WTC11 (cell line): Measurements from ENCODE around the gene P4HTM. TPM values are rescaled to one million over a fixed set of nuclear protein-coding genes. Genes with fewer than 3 reads are reported as not detected.

Source experiments
- ATAC-seq: fragments of 200-7000 bp; cut with Tn5 transposase; 2 replicates; pipeline ENCODE4 v1.10.0; 2021; ENCODE audit warnings: mild to moderate bottlenecking, moderate library complexity
- CTCF ChIA-PET: fragments of 300-600 bp; sonication (Branson Sonifier 250); formaldehyde crosslinking; loops from one replicate; lab custom pipeline; 2021; ENCODE audit warnings: antibody characterized with exemption; lab: Charles Lee
- POLR2A ChIA-PET: fragments of 350-600 bp; sonication (Branson Sonifier 250); formaldehyde crosslinking; loops from one replicate; lab custom pipeline; 2021; ENCODE audit warnings: antibody characterized with exemption; lab: Charles Lee
- DNase-seq: peaks from one replicate; pipeline ENCODE4 v3.0.0; 2021; ENCODE audit warnings: low spot score
- H3K27ac Mint-ChIP-seq: 2 replicates; pipeline ENCODE4 v1.8.0; 2021; ENCODE audit warnings: mixed read lengths
- H3K27me3 Mint-ChIP-seq: 2 replicates; pipeline ENCODE4 v1.8.0; 2021; ENCODE audit warnings: low read depth, mild to moderate bottlenecking, moderate library complexity, mixed read lengths
- H3K36me3 Mint-ChIP-seq: 2 replicates; pipeline ENCODE4 v1.8.0; 2021; ENCODE audit warnings: mixed read lengths
- H3K4me1 Mint-ChIP-seq: 2 replicates; pipeline ENCODE4 v1.8.0; 2022; ENCODE audit warnings: mixed read lengths
- H3K4me3 Mint-ChIP-seq: 2 replicates; pipeline ENCODE4 v1.8.0; 2021; ENCODE audit warnings: mild to moderate bottlenecking, moderate library complexity, mixed read lengths
- H3K9me3 Mint-ChIP-seq: 2 replicates; pipeline ENCODE4 v1.8.0; 2021; ENCODE audit warnings: mixed read lengths
- CREB1 ChIP-seq: sonication (generic); formaldehyde crosslinking; IDR thresholded peaks from 2 replicates; pipeline ENCODE4 v1.8.0; 2023; ENCODE audit warnings: mild to moderate bottlenecking, missing genetic modification reagents
- CREM ChIP-seq: sonication (generic); formaldehyde crosslinking; IDR thresholded peaks from 2 replicates; pipeline ENCODE4 v1.8.1; 2022; ENCODE audit warnings: mild to moderate bottlenecking, missing genetic modification reagents, moderate library complexity
- ETV6 ChIP-seq: sonication (generic); formaldehyde crosslinking; IDR thresholded peaks from 2 replicates; pipeline ENCODE4 v1.8.1; 2022; ENCODE audit warnings: mild to moderate bottlenecking, missing genetic modification reagents
- FOXP1 ChIP-seq: sonication (generic); formaldehyde crosslinking; IDR thresholded peaks from 2 replicates; pipeline ENCODE4 v1.8.0; 2022; ENCODE audit warnings: missing genetic modification reagents, mild to moderate bottlenecking, moderate library complexity, borderline replicate concordance
- JUN ChIP-seq: sonication (generic); formaldehyde crosslinking; IDR thresholded peaks from 2 replicates; pipeline ENCODE4 v1.8.0; 2023; ENCODE audit warnings: mild to moderate bottlenecking, missing genetic modification reagents
- NR2C2 ChIP-seq: sonication (generic); formaldehyde crosslinking; IDR thresholded peaks from 2 replicates; pipeline ENCODE4 v1.8.0; 2022; ENCODE audit warnings: mild to moderate bottlenecking, missing genetic modification reagents
- RORB ChIP-seq: fragments of 250-450 bp; sonication (Bioruptor Pico); IDR thresholded peaks from 2 replicates; pipeline ENCODE4 v1.9.0; 2021; ENCODE audit warnings: mild to moderate bottlenecking
- SMAD3 ChIP-seq: sonication (generic); formaldehyde crosslinking; IDR thresholded peaks from 2 replicates; pipeline ENCODE4 v1.8.0; 2022; ENCODE audit warnings: missing genetic modification reagents, mild to moderate bottlenecking, borderline replicate concordance
- TEAD4 ChIP-seq: sonication (generic); formaldehyde crosslinking; IDR thresholded peaks from 2 replicates; pipeline ENCODE4 v1.8.0; 2022; ENCODE audit warnings: mild to moderate bottlenecking, missing genetic modification reagents
- TP53 ChIP-seq: sonication (generic); formaldehyde crosslinking; IDR thresholded peaks from 2 replicates; pipeline ENCODE4 v1.8.1; 2023; ENCODE audit warnings: mild to moderate bottlenecking, missing genetic modification reagents
- ZBTB21 ChIP-seq: sonication (generic); formaldehyde crosslinking; IDR thresholded peaks from 2 replicates; pipeline ENCODE4 v1.8.1; 2023; ENCODE audit warnings: mild to moderate bottlenecking, missing genetic modification reagents, borderline replicate concordance
- ZNF219 ChIP-seq: sonication (generic); formaldehyde crosslinking; IDR thresholded peaks from 2 replicates; pipeline ENCODE4 v1.8.0; 2023; ENCODE audit warnings: missing genetic modification reagents, mild to moderate bottlenecking, borderline replicate concordance
- ZNF263 ChIP-seq: sonication (generic); formaldehyde crosslinking; IDR thresholded peaks from 2 replicates; pipeline ENCODE4 v1.8.1; 2022; ENCODE audit warnings: low read depth, mild to moderate bottlenecking, moderate library complexity, missing genetic modification reagents
- ZNF396 ChIP-seq: fragments of 250-450 bp; sonication (Bioruptor Pico); IDR thresholded peaks from 2 replicates; pipeline ENCODE4 v1.8.0; 2021; ENCODE audit warnings: mild to moderate bottlenecking, moderate library complexity, borderline replicate concordance
- total RNA-seq: library from RNA; stranded (reverse); gene quantifications from 3 replicates; pipeline ENCODE4 v1.2.3, GENCODE V29; 2021
- TF ChIP-seq, protein P1 (sequence below): sonication (generic); formaldehyde crosslinking; IDR thresholded peaks from 2 replicates; pipeline ENCODE4 v1.8.1; 2022; ENCODE audit warnings: low read depth, mild to moderate bottlenecking, moderate library complexity, missing genetic modification reagents, borderline replicate concordance
- TF ChIP-seq, protein P2 (sequence below): sonication (generic); formaldehyde crosslinking; IDR thresholded peaks from 2 replicates; pipeline ENCODE4 v1.8.0; 2022; ENCODE audit warnings: missing genetic modification reagents
- TF ChIP-seq, protein P3 (sequence below): sonication (generic); formaldehyde crosslinking; IDR thresholded peaks from 2 replicates; pipeline ENCODE4 v1.8.1; 2023; ENCODE audit warnings: mild to moderate bottlenecking, missing genetic modification reagents, borderline replicate concordance
- TF ChIP-seq, protein P4 (sequence below): sonication (generic); formaldehyde crosslinking; IDR thresholded peaks from 2 replicates; pipeline ENCODE4 v1.8.0; 2022; ENCODE audit warnings: mild to moderate bottlenecking, missing genetic modification reagents

Gene P4HTM
- total RNA-seq, 1 experiment from 2014 or later: 21.9 TPM

DNA sequence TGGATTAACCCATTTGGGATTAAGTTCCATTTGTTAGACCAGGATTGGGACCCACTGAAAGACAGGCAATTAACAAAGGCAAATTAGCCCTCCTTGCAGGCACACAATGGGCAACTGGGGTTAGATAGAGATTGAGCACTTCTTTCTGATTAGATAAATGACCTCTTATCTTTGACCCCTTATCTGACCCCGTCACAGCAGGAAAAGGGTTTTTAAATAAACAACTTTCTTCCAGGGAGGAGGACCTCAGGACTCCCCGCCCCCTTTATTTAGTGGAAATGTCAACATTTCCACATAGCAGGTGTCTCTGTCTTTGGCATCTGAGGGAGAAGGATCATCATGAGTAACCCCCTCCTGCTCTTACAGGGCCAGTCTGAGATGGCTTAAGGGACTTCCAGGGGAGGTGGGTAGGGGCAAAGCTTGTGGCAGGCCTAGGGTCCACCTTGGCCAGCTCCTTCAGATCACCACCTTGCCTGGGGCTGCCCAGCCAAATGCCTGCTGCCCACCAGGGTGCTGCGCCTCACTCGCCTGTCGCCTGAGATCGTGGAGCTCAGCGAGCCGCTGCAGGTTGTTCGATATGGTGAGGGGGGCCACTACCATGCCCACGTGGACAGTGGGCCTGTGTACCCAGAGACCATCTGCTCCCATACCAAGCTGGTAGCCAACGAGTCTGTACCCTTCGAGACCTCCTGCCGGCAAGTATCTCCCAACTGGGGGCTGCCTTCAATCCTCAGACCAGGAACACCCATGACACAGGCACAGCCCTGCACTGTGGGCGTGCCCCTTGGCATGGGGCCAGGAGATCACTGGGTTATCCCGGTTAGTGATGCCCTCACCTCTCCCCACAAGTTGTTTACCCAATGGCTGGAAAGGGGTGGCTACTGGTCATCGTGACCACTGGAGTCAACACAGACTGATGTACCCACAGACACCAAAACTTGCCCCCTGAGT lies 14.6 kb downstream of the P4HTM start (continued):
- TF ChIP-seq, protein P1, sequence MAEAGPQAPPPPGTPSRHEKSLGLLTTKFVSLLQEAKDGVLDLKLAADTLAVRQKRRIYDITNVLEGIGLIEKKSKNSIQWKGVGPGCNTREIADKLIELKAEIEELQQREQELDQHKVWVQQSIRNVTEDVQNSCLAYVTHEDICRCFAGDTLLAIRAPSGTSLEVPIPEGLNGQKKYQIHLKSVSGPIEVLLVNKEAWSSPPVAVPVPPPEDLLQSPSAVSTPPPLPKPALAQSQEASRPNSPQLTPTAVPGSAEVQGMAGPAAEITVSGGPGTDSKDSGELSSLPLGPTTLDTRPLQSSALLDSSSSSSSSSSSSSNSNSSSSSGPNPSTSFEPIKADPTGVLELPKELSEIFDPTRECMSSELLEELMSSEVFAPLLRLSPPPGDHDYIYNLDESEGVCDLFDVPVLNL: no peak
- TF ChIP-seq RORB (no peak), TP53 (CRISPR knock-in tag) (no peak), ZBTB21 (CRISPR knock-in tag) (no peak), ETV6 (CRISPR knock-in tag) (no peak), ZNF396 (CRISPR knock-in tag) (no peak), SMAD3 (CRISPR knock-in tag) (no peak)
- TF ChIP-seq, protein P2, sequence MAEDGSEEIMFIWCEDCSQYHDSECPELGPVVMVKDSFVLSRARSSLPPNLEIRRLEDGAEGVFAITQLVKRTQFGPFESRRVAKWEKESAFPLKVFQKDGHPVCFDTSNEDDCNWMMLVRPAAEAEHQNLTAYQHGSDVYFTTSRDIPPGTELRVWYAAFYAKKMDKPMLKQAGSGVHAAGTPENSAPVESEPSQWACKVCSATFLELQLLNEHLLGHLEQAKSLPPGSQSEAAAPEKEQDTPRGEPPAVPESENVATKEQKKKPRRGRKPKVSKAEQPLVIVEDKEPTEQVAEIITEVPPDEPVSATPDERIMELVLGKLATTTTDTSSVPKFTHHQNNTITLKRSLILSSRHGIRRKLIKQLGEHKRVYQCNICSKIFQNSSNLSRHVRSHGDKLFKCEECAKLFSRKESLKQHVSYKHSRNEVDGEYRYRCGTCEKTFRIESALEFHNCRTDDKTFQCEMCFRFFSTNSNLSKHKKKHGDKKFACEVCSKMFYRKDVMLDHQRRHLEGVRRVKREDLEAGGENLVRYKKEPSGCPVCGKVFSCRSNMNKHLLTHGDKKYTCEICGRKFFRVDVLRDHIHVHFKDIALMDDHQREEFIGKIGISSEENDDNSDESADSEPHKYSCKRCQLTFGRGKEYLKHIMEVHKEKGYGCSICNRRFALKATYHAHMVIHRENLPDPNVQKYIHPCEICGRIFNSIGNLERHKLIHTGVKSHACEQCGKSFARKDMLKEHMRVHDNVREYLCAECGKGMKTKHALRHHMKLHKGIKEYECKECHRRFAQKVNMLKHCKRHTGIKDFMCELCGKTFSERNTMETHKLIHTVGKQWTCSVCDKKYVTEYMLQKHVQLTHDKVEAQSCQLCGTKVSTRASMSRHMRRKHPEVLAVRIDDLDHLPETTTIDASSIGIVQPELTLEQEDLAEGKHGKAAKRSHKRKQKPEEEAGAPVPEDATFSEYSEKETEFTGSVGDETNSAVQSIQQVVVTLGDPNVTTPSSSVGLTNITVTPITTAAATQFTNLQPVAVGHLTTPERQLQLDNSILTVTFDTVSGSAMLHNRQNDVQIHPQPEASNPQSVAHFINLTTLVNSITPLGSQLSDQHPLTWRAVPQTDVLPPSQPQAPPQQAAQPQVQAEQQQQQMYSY (CRISPR knock-in tag): no peak
- TF ChIP-seq, all 79 proteins: peak for 0

DNA sequence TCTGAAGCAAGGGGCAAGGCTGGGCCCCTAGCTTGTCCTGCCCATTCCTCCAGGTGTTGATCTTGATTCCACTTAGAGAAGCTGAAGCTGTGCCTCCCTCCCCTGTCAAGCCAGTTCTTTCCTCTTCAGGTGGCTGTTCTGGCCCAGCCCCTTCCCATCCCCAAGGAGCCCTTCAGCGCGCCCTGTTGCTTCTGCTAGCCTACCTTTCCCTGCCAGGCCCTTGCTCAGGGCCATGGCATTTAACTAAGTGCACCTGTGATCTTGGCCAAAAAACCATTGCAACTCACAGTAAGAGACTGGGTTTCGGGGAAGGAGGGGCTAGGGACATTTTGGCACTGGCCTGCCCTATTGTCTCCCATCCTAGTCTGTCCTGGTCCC lies 15.3 kb downstream of the P4HTM start:
- ATAC-seq: no peak
- no peak overlapping the region for H3K4me3 Mint-ChIP-seq
- POLR2A ChIA-PET: interaction anchor here (4.6 kb wide), 1 partner anchor 17 kb away, joined by 81 read pairs; the partner anchor contains the start of gene NDUFAF3

More for the DNA sequence above, 15.3 kb downstream of the P4HTM start:
- Mint-ChIP-seq H3K4me1 (peaks cover 18% of the 10 kb centered on the region), H3K27ac (no peak overlapping the region), H3K9me3 (no peaks in the 10 kb centered on the region), H3K27me3 (no peaks in the 10 kb centered on the region), H3K36me3 (peaks cover 11% of the 10 kb centered on the region; the same call in 1 of the 2 replicates)
- TF ChIP-seq CREB1 (CRISPR knock-in tag) (no peak), NR2C2 (CRISPR knock-in tag) (no peak), JUN (CRISPR knock-in tag) (no peak), ZBTB21 (CRISPR knock-in tag) (no peak), ZNF219 (CRISPR knock-in tag) (no peak), CREM (CRISPR knock-in tag) (no peak), FOXP1 (CRISPR knock-in tag) (no peak), ZNF263 (CRISPR knock-in tag) (no peak), TEAD4 (CRISPR knock-in tag) (no peak)
- TF ChIP-seq, protein P3, sequence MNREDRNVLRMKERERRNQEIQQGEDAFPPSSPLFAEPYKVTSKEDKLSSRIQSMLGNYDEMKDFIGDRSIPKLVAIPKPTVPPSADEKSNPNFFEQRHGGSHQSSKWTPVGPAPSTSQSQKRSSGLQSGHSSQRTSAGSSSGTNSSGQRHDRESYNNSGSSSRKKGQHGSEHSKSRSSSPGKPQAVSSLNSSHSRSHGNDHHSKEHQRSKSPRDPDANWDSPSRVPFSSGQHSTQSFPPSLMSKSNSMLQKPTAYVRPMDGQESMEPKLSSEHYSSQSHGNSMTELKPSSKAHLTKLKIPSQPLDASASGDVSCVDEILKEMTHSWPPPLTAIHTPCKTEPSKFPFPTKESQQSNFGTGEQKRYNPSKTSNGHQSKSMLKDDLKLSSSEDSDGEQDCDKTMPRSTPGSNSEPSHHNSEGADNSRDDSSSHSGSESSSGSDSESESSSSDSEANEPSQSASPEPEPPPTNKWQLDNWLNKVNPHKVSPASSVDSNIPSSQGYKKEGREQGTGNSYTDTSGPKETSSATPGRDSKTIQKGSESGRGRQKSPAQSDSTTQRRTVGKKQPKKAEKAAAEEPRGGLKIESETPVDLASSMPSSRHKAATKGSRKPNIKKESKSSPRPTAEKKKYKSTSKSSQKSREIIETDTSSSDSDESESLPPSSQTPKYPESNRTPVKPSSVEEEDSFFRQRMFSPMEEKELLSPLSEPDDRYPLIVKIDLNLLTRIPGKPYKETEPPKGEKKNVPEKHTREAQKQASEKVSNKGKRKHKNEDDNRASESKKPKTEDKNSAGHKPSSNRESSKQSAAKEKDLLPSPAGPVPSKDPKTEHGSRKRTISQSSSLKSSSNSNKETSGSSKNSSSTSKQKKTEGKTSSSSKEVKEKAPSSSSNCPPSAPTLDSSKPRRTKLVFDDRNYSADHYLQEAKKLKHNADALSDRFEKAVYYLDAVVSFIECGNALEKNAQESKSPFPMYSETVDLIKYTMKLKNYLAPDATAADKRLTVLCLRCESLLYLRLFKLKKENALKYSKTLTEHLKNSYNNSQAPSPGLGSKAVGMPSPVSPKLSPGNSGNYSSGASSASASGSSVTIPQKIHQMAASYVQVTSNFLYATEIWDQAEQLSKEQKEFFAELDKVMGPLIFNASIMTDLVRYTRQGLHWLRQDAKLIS (CRISPR knock-in tag): no peak
- TF ChIP-seq, protein P4, sequence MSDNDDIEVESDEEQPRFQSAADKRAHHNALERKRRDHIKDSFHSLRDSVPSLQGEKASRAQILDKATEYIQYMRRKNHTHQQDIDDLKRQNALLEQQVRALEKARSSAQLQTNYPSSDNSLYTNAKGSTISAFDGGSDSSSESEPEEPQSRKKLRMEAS (CRISPR knock-in tag): no peak
- DNase-seq: no peak
- CTCF ChIA-PET: interaction anchor here (4.1 to 9.3 kb wide), 2 partner anchors 17 kb away, joined by 107 to 124 read pairs; partner anchors contain the start of genes NDUFAF3 and P4HTM
